Thyroid gland (tissue), 4 donors: Measurements from ENCODE around the gene NOP53. TPM values are rescaled to one million over a fixed set of nuclear protein-coding genes. Genes with fewer than 3 reads are reported as not detected.
"Not testable (repeated sequence)": the region's sequence is repeated elsewhere in the genome, so short reads cannot be mapped to it uniquely, and the experiment has no call there.

Experiments
- DNase-seq, 2 donors: peaks; one replicate each; pipeline ENCODE4 v3.0.0-alpha.2; 2019
- H3K27ac ChIP-seq, 3 donors: fragments of 200-600 bp; sonication (generic); 1 replicate in 2 of 3; 2 replicates in 1 of 3; pipeline ENCODE4 v1.5.1; 2016 to 2019; ENCODE audit warnings: mild to moderate bottlenecking in 1 of 3, moderate library complexity in 1 of 3
- H3K27me3 ChIP-seq: fragments of 200-600 bp; sonication (generic); one replicate; pipeline ENCODE4 v1.5.1; 2019
- H3K36me3 ChIP-seq, 2 donors: fragments of 200-600 bp; sonication (generic); one replicate each; pipeline ENCODE4 v1.5.1; 2016 to 2019
- H3K4me1 ChIP-seq, 2 donors: fragments of 200-600 bp; sonication (generic); one replicate each; pipeline ENCODE4 v1.5.1; 2017 to 2019
- H3K4me3 ChIP-seq, 3 donors: fragments of 200-600 bp; sonication (generic); replicated peaks in 1 of 3; 1 replicate in 2 of 3; 2 replicates in 1 of 3; pipeline ENCODE4 v1.5.1; 2016; ENCODE audit warnings: mild to moderate bottlenecking in 1 of 3
- H3K9me3 ChIP-seq: fragments of 200-600 bp; sonication (generic); one replicate; pipeline ENCODE4 v1.5.1; 2017
- POLR2A ChIP-seq, 2 donors: fragments of 450-650 bp; IDR thresholded peaks; one replicate each; pipeline ENCODE4 v1.6.1; 2017; ENCODE audit warnings: antibody characterized with exemption in 2 of 2, mild to moderate bottlenecking in 2 of 2, moderate library complexity in 1 of 2
- WGBS, 2 donors: methylation state at CpG; one replicate each; pipeline ENCODE4 v1.1.5; 2017; 5-methylcytosine and 5-hydroxymethylcytosine counted together
- intact Hi-C: fragments of 100-400 bp; cut with DNase I; formaldehyde crosslinking; loops from one replicate; pipeline ENCODE4 v1.15.1; 2023
- total RNA-seq, 4 donors: library from RNA; depleted of rRNA; stranded (reverse); fragments of >200 nt; gene quantifications; one replicate each; pipeline ENCODE4 v1.2.3, GENCODE V29; 2016
- TF ChIP-seq, protein P1 (sequence below), 6 experiments: fragments of 200-600 bp in 3 of 6; fragments of 450-650 bp in 3 of 6; sonication (generic) in 3 of 6; IDR thresholded peaks; one replicate each; pipeline ENCODE4 v1.5.1; 2016 to 2019; ENCODE audit warnings: antibody characterized with exemption in 6 of 6, mild to moderate bottlenecking in 2 of 6, inconsistent platforms in 1 of 6, moderate library complexity in 1 of 6

NOP53 gene
- total RNA-seq, 4 donors from 2014 or later = 278 to 531 (median 461) TPM

- 8 to 14% methylated on average over 29 to 50 of the region's 52 CpGs for WGBS, 2 donors
- H3K4me1 ChIP-seq = peaks cover 0 to 2% of the 10 kb centered on the region in 2 donors
- peaks cover 9% of the 10 kb centered on the region in 2 donors for H3K36me3 ChIP-seq
- no peaks in the 10 kb centered on the region for H3K27me3 ChIP-seq
- peak within 1 kb of the TSS; percentile 77 to 91 (median 82) for H3K27ac ChIP-seq
- TF ChIP-seq, protein P1, sequence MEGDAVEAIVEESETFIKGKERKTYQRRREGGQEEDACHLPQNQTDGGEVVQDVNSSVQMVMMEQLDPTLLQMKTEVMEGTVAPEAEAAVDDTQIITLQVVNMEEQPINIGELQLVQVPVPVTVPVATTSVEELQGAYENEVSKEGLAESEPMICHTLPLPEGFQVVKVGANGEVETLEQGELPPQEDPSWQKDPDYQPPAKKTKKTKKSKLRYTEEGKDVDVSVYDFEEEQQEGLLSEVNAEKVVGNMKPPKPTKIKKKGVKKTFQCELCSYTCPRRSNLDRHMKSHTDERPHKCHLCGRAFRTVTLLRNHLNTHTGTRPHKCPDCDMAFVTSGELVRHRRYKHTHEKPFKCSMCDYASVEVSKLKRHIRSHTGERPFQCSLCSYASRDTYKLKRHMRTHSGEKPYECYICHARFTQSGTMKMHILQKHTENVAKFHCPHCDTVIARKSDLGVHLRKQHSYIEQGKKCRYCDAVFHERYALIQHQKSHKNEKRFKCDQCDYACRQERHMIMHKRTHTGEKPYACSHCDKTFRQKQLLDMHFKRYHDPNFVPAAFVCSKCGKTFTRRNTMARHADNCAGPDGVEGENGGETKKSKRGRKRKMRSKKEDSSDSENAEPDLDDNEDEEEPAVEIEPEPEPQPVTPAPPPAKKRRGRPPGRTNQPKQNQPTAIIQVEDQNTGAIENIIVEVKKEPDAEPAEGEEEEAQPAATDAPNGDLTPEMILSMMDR (IDR thresholded peaks at IDR 0.05) = peak; percentile 86 to 98 (median 96)
- TF ChIP-seq POLR2A (IDR thresholded peaks at IDR 0.05) = peak; percentile 41 to 70
- peak; percentile 59 to 68 for DNase-seq
- no peaks in the 10 kb centered on the region for H3K9me3 ChIP-seq
- intact Hi-C loops = loop anchor here (5.0 kb wide), 2 partner anchors 34 to 74 kb away; partner anchors contain the start of gene NOP53
- peak within 1 kb of the TSS; percentile 53 to 72 (median 69) for H3K4me3 ChIP-seq
These were observed 32.0 kb upstream of the NOP53 start, which contains the start of gene EHD2 for GRCh38 chr19:47713046-47714021. TSS of gene EHD2 (plus strand) at chr19:47713422. CDS start at chr19:47716613, 3,191 bp downstream.

- WGBS, 2 donors = 90 to 92% methylated on average over 4 of the region's 4 CpGs
- Histone ChIP-seq H3K36me3 (peaks cover 9% of the 10 kb centered on the region in 2 donors), H3K27me3 (no peaks in the 10 kb centered on the region), H3K4me3 (peak overlapping the region in 1 of 3 donors; percentile 72), H3K27ac (peak overlapping the region in 2 of 3 donors; percentile 82 to 91), H3K4me1 (peaks cover 0 to 12% of the 10 kb centered on the region in 2 donors), H3K9me3 (no peaks in the 10 kb centered on the region)
- DNase-seq = no peak
- intact Hi-C loops = loop anchor here (5.0 kb wide), 2 partner anchors 33 to 73 kb away; partner anchors contain the start of gene NOP53
- TF ChIP-seq, protein P1 (IDR thresholded peaks at IDR 0.05) = no peak
- TF ChIP-seq POLR2A (IDR thresholded peaks at IDR 0.05) = no peak
These were observed 31.0 kb upstream of the NOP53 start for GRCh38 chr19:47714339-47714738.

DNA sequence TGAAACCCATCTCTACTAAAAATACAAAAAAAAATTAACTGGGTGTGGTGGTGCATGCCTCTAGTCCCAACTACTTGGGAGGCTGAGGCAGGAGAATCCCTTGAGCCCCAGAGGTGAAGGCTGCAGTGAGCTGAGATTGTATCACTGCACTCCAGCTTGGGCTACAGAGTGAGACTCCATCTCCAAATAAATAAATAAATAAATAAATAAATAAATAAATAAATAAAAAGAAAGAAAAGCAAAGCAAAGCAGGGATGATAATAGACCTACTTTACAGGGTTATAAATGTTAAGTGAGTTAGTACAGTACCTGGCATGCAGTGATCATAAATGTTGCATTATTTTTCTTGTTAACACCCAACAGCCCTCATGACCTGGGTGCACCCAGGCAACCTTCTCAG is 30.5 kb upstream of the NOP53 start:
- H3K4me3 ChIP-seq, H3K36me3 ChIP-seq, DNase-seq, H3K27me3 ChIP-seq, H3K9me3 ChIP-seq: not testable (repeated sequence)
- Histone ChIP-seq H3K4me1 (peaks cover 0 to 17% of the 10 kb centered on the region in 2 donors), H3K27ac (peak overlapping the region in 1 of 3 donors; percentile 5)
- intact Hi-C loops = loop anchor here (5.0 kb wide), 2 partner anchors 32 to 72 kb away; partner anchors contain the start of gene NOP53

DNA sequence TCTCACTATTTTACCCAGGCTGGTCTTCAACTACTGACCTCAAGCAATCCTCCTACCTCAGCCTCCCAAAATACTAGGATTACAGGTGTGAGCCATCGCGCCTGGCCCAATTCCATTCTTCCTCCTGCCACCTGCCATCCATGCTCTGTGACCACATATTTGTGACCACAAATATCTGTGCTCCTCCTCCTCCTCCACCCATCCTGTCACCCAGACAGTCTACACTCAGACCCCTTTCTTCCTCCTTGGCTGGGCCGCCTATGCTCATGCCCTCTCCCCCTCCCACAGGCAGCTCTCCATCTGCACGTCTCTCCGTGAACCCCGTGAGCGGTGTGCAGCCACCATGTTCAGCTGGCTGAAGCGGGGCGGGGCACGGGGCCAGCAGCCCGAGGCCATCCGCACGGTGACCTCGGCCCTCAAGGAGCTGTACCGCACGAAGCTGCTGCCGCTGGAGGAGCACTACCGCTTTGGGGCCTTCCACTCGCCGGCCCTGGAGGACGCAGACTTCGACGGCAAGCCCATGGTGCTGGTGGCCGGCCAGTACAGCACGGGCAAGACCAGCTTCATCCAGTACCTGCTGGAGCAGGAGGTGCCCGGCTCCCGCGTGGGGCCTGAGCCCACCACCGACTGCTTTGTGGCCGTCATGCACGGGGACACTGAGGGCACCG is 28.9 kb upstream of the NOP53 start:
- Histone ChIP-seq H3K9me3 (no peaks in the 10 kb centered on the region), H3K4me1 (peaks cover 0 to 26% of the 10 kb centered on the region in 2 donors), H3K27me3 (no peaks in the 10 kb centered on the region), H3K4me3 (no peak overlapping the region), H3K27ac (no peak overlapping the region), H3K36me3 (peaks cover 9% of the 10 kb centered on the region in 2 donors)
- TF ChIP-seq POLR2A (IDR thresholded peaks at IDR 0.05) = no peak
- TF ChIP-seq, protein P1 (IDR thresholded peaks at IDR 0.05) = no peak
- DNase-seq = no peak
- 84 to 87% methylated on average over 18 to 21 of the region's 32 CpGs for WGBS, 2 donors
- intact Hi-C loops = no loop called here

- intact Hi-C loops, H3K4me3 ChIP-seq, H3K9me3 ChIP-seq, H3K36me3 ChIP-seq, H3K27me3 ChIP-seq, DNase-seq: not testable (repeated sequence)
- peaks cover 6 to 33% of the 10 kb centered on the region in 2 donors for H3K4me1 ChIP-seq
- peak overlapping the region; percentile 59 to 80 (median 77) for H3K27ac ChIP-seq
- WGBS, 2 donors = 75 to 76% methylated on average over 8 to 9 of the region's 11 CpGs
These were observed 26.8 kb upstream of the NOP53 start for GRCh38 chr19:47718415-47719046.
